ENCODE data around the gene OSBPL3.

DNA sequence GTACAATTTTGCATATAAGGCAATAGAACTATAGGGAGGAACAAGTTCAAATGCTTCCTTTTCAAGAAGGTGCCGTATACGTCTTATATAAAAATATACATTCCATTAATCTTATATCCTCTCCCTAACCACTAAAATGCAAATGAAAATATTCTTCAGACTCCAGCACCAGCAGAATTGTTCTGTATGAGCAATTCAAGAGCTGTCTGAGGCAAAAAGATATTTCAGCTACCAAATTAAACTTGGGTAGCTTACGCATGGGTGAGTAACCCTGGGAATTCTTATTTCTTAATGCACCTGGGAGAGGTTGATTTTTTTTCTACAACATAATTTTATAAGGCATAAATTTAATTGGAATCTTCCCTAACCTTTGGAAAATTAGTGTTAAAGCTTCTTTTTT, 180.5 kb downstream of the OSBPL3 start:
- TF ChIP-seq, protein P1, sequence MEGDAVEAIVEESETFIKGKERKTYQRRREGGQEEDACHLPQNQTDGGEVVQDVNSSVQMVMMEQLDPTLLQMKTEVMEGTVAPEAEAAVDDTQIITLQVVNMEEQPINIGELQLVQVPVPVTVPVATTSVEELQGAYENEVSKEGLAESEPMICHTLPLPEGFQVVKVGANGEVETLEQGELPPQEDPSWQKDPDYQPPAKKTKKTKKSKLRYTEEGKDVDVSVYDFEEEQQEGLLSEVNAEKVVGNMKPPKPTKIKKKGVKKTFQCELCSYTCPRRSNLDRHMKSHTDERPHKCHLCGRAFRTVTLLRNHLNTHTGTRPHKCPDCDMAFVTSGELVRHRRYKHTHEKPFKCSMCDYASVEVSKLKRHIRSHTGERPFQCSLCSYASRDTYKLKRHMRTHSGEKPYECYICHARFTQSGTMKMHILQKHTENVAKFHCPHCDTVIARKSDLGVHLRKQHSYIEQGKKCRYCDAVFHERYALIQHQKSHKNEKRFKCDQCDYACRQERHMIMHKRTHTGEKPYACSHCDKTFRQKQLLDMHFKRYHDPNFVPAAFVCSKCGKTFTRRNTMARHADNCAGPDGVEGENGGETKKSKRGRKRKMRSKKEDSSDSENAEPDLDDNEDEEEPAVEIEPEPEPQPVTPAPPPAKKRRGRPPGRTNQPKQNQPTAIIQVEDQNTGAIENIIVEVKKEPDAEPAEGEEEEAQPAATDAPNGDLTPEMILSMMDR (conservative IDR thresholded peaks at IDR 0.05; ENCODE audit: low read depth, low read length), result no peak
- TF ChIP-seq EZH2phosphoT487 (IDR thresholded peaks at IDR 0.05; ENCODE audit: borderline replicate concordance, low read length), result no peak
